Neural cell (in vitro differentiated cells): ENCODE results near the gene PARVB.

Experiments
- CTCF ChIP-seq: fragments of 450-650 bp; IDR thresholded peaks from 2 replicates; pipeline ENCODE4 v1.5.1; 2014; ENCODE audit warnings: antibody characterized with exemption, mild to moderate bottlenecking, moderate library complexity; ENCODE audit not compliant: poor library complexity, severe bottlenecking
- EP300 ChIP-seq: fragments of 450-650 bp; conservative IDR thresholded peaks from 2 replicates; pipeline ENCODE4 v1.6.1; 2014; ENCODE audit warnings: antibody characterized with exemption, mild to moderate bottlenecking, moderate library complexity; ENCODE audit not compliant: poor library complexity, severe bottlenecking
- EZH2 ChIP-seq: fragments of 200-600, 300-800 bp; shearing (Covaris generic), sonication (generic); IDR thresholded peaks from 2 replicates; pipeline ENCODE4 v1.6.1; 2014; ENCODE audit warnings: antibody characterized with exemption, low read length, borderline replicate concordance, mild to moderate bottlenecking; ENCODE audit not compliant: insufficient read depth, poor library complexity, severe bottlenecking
- MXI1 ChIP-seq: fragments of 450-650 bp; conservative IDR thresholded peaks from 2 replicates; pipeline ENCODE4 v1.6.1; 2014; ENCODE audit warnings: antibody characterized with exemption, mild to moderate bottlenecking; ENCODE audit not compliant: poor library complexity, severe bottlenecking
- POLR2AphosphoS5 ChIP-seq: IDR thresholded peaks from 2 replicates; pipeline ENCODE4 v1.6.1; 2012
- RAD21 ChIP-seq: fragments of 450-650 bp; conservative IDR thresholded peaks from 2 replicates; pipeline ENCODE4 v1.6.1; 2014; ENCODE audit warnings: antibody characterized with exemption, mild to moderate bottlenecking, moderate library complexity
- REST ChIP-seq: IDR thresholded peaks from 2 replicates; pipeline ENCODE4 v1.6.1; 2012; ENCODE audit warnings: borderline replicate concordance
- SMC3 ChIP-seq: fragments of 450-650 bp; conservative IDR thresholded peaks from 2 replicates; pipeline ENCODE4 v1.6.1; 2014; ENCODE audit warnings: antibody characterized with exemption, mild to moderate bottlenecking, moderate library complexity; ENCODE audit not compliant: poor library complexity
- TAF1 ChIP-seq: IDR thresholded peaks from 2 replicates; pipeline ENCODE4 v1.6.1; 2012; ENCODE audit warnings: low read depth

- TF ChIP-seq RAD21, result no peak
- TF ChIP-seq EZH2, result no peak
- no peak for TF ChIP-seq CTCF
- TF ChIP-seq EP300, result no peak
- no peak for TF ChIP-seq REST
- TF ChIP-seq POLR2AphosphoS5, result no peak
- no peak for TF ChIP-seq TAF1
- no peak for TF ChIP-seq MXI1
- TF ChIP-seq SMC3, result no peak
These were observed 146.4 kb downstream of the PARVB start for GRCh38 chr22:44170470-44170869.
